ENCODE results near the gene CASQ1. TPM values are rescaled to one million over a fixed set of nuclear protein-coding genes. Genes with fewer than 3 reads are reported as not detected.
A peak's percentile ranks its signal among the peaks of the same experiment; 100 is the strongest.

CASQ1 gene
- total and polyA plus RNA-seq, 2 of the 13 experiments (the other 11 are each of a cell fraction or from before 2014, with no cell fraction given), result 0.09 to 0.20 TPM

DNA sequence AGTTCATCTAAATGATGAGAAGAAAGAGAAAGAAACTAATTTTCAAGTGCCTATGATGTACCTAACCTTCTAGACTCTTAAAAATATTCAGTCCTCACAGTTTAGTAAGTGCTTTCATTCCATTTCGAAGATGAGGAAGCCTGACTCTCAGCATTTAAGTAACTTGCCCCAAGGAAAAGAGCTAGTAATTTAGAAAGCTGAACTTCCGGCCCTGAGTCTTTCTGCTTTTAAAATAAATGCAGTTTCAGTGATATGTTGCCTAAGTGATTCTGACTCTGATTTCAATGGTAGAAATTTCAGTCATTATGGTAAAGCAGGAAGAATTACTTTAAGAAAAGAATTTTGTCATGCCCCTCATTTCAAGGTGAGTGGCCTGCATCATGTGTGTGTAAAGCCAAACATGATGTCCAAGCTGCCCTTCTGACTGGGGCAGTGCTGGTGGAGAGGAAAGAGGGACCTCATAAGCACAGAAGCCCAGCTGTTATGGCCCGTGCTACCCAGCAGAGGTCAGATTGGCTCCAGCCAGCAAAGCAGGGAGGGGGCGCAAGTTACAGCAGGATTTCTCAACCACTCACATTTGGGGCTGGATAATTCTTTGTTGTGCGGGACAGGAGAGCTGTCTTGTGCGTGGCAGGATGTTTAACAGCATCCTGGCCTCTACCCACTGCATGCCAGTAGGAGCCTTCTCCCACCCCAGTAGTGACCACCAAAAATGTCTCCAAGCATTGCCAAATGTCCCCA is 28.2 kb upstream of the CASQ1 start (continued):
- TF ChIP-seq ZNF569 (CRISPR knock-in tag; IDR thresholded peaks at IDR 0.05; ENCODE audit: borderline replicate concordance) (no peak), RFX5 (IDR thresholded peaks at IDR 0.05; ENCODE audit: low read depth, low read length) (no peak), ZBTB1 (CRISPR knock-in tag; IDR thresholded peaks at IDR 0.05; ENCODE audit: borderline replicate concordance) (no peak), ZMYM3 (CRISPR knock-in tag; IDR thresholded peaks at IDR 0.05) (no peak), ZNF382 (CRISPR knock-in tag; IDR thresholded peaks at IDR 0.05; ENCODE audit: borderline replicate concordance) (no peak), STAG1 (CRISPR knock-in tag; IDR thresholded peaks at IDR 0.05) (peak; percentile 67), FOSL2 (CRISPR knock-in tag; IDR thresholded peaks at IDR 0.05) (0 out of 2 replicates have a peak, but pooled peaks have one; percentile 6), KLF11 (CRISPR knock-in tag; IDR thresholded peaks at IDR 0.05) (no peak), ZNF629 (CRISPR knock-in tag; conservative IDR thresholded peaks at IDR 0.05) (no peak), HNRNPH1 (optimal IDR thresholded peaks at IDR 0.05; ENCODE audit: low read depth, low read length) (no peak), TMF1 (CRISPR knock-in tag; IDR thresholded peaks at IDR 0.05; ENCODE audit: low read depth) (no peak), ZSCAN12 (CRISPR knock-in tag; IDR thresholded peaks at IDR 0.05) (no peak), ZBTB21 (CRISPR knock-in tag; IDR thresholded peaks at IDR 0.05) (no peak), KAT2B (IDR thresholded peaks at IDR 0.05; ENCODE audit: borderline replicate concordance, low read depth, low read length) (no peak), GLI4 (CRISPR knock-in tag; IDR thresholded peaks at IDR 0.05; ENCODE audit: borderline replicate concordance) (no peak), ZNF121 (CRISPR knock-in tag; IDR thresholded peaks at IDR 0.05) (peak; percentile 48; the same call in 1 of the 2 replicates), ZFYVE20 (CRISPR knock-in tag; IDR thresholded peaks at IDR 0.05; ENCODE audit: borderline replicate concordance, low read depth) (no peak), SMC3 (IDR thresholded peaks at IDR 0.05; ENCODE audit: low read length) (peak; percentile 74; the same call in 1 of the 2 replicates), FOXC1 (CRISPR knock-in tag; IDR thresholded peaks at IDR 0.05; ENCODE audit: borderline replicate concordance) (no peak), ZNF816 (CRISPR knock-in tag; IDR thresholded peaks at IDR 0.05; ENCODE audit: borderline replicate concordance) (no peak)
- TF ChIP-seq, protein P1, sequence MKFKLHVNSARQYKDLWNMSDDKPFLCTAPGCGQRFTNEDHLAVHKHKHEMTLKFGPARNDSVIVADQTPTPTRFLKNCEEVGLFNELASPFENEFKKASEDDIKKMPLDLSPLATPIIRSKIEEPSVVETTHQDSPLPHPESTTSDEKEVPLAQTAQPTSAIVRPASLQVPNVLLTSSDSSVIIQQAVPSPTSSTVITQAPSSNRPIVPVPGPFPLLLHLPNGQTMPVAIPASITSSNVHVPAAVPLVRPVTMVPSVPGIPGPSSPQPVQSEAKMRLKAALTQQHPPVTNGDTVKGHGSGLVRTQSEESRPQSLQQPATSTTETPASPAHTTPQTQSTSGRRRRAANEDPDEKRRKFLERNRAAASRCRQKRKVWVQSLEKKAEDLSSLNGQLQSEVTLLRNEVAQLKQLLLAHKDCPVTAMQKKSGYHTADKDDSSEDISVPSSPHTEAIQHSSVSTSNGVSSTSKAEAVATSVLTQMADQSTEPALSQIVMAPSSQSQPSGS (CRISPR knock-in tag; IDR thresholded peaks at IDR 0.05), result no peak
- TF ChIP-seq, protein P2, sequence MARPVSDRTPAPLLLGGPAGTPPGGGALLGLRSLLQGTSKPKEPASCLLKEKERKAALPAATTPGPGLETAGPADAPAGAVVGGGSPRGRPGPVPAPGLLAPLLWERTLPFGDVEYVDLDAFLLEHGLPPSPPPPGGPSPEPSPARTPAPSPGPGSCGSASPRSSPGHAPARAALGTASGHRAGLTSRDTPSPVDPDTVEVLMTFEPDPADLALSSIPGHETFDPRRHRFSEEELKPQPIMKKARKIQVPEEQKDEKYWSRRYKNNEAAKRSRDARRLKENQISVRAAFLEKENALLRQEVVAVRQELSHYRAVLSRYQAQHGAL (CRISPR knock-in tag; IDR thresholded peaks at IDR 0.05; ENCODE audit: not compliant biosample characterization), result no peak
- TF ChIP-seq, protein P3, sequence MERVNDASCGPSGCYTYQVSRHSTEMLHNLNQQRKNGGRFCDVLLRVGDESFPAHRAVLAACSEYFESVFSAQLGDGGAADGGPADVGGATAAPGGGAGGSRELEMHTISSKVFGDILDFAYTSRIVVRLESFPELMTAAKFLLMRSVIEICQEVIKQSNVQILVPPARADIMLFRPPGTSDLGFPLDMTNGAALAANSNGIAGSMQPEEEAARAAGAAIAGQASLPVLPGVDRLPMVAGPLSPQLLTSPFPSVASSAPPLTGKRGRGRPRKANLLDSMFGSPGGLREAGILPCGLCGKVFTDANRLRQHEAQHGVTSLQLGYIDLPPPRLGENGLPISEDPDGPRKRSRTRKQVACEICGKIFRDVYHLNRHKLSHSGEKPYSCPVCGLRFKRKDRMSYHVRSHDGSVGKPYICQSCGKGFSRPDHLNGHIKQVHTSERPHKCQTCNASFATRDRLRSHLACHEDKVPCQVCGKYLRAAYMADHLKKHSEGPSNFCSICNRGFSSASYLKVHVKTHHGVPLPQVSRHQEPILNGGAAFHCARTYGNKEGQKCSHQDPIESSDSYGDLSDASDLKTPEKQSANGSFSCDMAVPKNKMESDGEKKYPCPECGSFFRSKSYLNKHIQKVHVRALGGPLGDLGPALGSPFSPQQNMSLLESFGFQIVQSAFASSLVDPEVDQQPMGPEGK (CRISPR knock-in tag; IDR thresholded peaks at IDR 0.05), result peak; percentile 80
- TF ChIP-seq, protein P4, sequence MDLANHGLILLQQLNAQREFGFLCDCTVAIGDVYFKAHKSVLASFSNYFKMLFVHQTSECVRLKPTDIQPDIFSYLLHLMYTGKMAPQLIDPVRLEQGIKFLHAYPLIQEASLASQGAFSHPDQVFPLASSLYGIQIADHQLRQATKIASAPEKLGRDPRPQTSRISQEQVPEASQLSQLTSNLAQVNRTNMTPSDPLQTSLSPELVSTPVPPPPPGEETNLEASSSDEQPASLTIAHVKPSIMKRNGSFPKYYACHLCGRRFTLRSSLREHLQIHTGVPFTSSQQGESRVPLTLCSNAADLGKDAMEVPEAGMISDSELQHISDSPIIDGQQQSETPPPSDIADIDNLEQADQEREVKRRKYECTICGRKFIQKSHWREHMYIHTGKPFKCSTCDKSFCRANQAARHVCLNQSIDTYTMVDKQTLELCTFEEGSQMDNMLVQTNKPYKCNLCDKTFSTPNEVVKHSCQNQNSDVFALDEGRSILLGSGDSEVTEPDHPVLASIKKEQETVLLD (CRISPR knock-in tag; IDR thresholded peaks at IDR 0.05; ENCODE audit: low read depth), result no peak

Measured in HepG2 (cell line).